Middle frontal gyrus (tissue), 1 donor: ENCODE measurements around the gene SAMD14.
A peak's percentile ranks its signal among the peaks of the same experiment; 100 is the strongest.

Source experiments
- DNase-seq: peaks from one replicate; pipeline ENCODE4 v3.0.0-alpha.2; 2015; ENCODE audit warnings: low spot score; ENCODE audit errors: extremely low spot score

The SAMD14 gene

GRCh38 chr17:50165466-50165865, 35.5 kb upstream of the SAMD14 start:
- DNase-seq = no peak

- DNase-seq = no peak
These were observed 35.1 kb upstream of the SAMD14 start for GRCh38 chr17:50165066-50165465.

- no peak for DNase-seq
These were observed 34.7 kb upstream of the SAMD14 start for GRCh38 chr17:50164697-50164988.

- DNase-seq = no peak
These were observed 34.1 kb upstream of the SAMD14 start for GRCh38 chr17:50163843-50164696.

- no peak for DNase-seq
These were observed 32.7 kb upstream of the SAMD14 start for GRCh38 chr17:50162466-50163254.

- no peak for DNase-seq
These were observed 31.9 kb upstream of the SAMD14 start for GRCh38 chr17:50161911-50162288.

DNA sequence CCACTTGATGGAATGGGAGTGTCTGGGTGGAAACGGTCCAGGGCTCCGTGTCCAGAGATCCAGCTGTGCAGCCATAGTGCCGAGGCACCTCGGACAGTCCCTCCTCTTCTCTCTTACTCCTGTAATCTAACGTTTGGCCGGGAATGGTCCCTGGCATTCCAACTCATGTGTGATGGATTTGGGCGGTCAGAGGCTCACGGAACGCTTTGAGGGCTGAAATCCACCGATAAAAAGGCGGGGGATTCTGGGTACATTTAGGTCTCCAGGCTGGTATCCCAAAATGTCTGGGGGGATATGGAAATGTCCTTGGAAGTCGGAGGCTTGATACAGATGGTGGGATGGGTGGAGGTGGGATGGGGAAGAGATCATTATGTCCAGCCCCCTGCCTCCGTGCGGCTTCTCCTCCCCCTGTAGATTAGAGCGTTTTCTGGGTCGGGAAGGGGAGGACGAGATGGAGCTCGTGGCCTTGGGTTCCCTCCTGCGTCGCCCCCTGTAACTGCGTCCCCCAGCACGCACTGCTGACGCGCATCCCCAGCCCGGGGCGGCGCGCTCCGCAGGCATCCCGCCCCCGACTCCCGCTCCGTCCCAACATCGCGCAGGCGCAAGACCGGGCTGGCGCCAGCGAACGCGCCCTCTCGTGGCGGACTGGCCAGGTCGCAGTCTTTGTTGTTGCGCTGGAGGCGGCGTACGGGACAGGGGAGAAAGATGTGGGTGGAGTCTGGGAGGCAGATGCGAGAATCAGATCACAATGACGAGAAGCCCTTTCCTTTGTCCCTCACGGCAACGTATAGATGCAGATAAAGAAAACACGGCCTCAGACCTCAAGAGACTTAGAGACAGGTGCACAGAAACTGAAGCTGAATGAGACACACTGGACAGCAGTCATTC, 31.3 kb upstream of the SAMD14 start:
- DNase-seq = peak; percentile 85

- DNase-seq = no peak
These were observed 27.9 kb upstream of the SAMD14 start for GRCh38 chr17:50157891-50158290.

GRCh38 chr17:50155115-50155819, 25.3 kb upstream of the SAMD14 start:
- DNase-seq = no peak

- DNase-seq = no peak
These were observed 24.6 kb upstream of the SAMD14 start for GRCh38 chr17:50154604-50155003.

DNA sequence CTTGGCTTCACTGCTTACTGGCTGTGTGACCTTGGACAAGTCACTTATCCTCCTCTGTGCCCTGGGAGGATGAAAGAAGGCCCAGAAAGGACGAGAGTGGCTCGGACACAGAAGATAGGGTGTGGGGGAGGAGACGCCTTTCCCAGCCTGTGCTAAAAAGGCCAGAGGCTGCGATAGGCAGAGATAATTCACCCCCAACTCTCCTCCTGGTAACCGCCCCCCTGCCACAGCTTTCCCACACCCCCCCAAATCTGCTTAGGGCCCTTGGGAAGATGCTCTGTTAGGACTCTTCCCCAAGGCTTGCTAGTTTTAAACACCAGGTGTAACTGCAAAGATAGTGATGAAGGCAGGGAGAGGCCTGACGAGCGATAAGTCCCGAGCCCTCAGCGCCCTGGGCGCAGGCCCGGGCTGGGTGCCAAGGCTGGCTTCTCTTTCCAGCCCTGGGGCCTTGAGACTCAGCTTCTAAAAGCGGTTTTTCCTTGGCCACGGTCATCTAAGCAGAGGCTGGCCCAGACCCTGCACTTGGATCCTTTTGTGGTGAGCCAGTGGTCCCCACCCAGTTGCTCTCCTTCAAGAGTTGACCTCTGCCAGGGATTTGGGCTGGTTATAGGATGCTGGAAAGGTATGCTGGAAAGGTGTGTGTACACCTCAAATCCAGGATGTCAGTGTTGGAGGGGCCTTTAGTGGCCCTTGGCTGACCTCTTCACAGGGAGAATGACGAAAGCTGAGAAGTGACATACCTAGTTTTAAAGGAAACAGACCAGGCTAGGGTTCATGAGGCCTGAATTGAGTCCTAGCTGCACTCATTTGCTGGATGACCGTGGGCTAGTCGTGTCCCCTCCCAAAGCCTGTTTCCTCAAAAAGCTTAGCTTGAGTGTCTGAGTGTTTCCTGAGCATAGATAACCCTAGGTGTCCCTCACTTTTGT, 24.0 kb upstream of the SAMD14 start:
- DNase-seq = no peak

DNA sequence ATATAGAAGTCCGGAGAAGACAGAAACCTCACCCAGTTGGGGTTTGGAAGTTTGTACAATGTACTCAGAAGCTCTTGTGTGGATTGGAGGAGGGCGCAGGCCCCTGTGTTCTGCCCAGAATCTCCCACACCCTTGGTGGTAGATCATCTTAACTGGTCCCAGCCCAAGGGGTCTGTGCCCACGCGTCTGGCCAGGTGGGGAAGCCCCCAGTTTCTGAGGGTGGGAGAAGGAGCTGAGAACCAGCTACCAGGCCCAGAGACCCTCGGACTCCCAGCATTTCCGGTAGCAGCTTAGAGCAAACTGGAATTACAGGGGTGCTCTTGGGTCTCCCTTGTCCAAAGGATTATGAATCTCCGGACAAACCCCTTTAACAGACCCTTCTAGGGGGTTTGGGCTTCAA, 22.8 kb upstream of the SAMD14 start:
- no peak for DNase-seq

DNA sequence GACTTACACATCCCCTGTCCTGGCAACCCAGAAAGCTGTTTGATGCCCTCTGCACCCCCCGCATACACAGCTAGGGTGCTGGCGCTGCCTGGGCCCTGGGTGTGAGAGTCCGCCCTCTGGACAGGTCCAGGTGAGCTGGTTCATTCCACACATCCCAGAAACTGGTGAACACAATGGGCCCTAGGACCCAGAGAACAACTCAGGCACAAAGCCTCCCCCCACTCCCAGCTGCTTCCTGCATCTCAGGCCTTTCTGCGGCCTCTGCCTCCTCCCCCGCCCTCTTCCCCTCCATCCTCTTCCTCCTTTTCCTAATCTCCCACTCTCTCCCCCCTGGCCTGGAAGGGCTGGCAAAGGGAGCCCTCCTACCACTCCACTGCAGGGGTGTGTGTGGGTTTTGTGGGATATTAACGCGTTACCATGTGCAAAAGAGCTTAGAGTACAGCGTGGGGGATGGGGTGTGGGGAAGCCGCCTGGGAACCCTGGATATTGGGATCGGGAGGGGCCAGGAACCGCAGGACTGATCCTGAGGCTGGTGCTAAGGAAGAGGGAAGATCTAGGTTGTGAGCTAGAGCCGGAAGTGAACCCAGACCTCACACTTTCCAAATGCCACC, 22.1 kb upstream of the SAMD14 start:
- peak; percentile 84 for DNase-seq

DNA sequence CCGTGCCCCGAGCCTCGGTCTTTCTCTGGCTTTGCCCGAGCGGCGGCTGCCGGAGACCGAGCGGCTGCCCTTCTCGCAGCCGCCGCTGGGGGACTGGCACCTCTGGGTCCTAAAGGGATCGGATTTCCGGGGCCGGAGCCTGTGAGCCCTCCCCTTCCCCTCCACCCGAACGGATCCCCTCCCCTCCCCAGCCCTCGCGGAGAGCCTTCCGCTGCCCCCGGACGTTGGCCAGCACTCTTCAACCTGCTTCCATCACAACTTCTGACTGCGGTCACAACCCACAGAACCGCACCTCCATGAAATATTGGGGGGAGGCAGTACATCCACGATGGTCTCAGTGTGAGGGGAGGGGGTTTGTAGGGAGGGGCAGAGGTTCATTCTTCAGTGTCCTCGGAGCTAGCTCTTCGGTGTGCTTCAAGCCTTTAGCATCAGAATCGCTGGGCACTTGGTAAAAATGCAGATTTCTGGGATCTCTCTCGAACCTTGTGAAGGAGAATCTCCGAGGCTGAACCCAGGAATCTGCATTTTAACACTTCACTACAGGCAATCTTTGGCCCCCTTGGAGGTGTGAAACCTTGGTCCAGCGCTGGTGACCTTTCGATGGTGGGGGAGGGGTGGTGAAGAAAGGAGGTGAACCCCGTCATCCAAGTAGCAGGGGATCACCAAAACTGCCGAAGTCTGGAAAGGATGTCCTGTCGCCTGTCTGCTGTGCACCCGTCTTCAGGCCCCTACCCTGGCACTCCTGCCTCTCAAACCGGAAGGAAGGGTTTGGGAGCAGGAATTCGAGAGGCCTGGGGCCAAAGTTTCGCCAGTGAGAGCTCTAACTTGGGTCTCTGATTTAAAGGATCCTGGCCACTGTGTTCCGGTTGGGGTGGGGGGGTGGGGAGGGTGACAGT, 21.3 kb upstream of the SAMD14 start:
- DNase-seq = peak; percentile 76

DNA sequence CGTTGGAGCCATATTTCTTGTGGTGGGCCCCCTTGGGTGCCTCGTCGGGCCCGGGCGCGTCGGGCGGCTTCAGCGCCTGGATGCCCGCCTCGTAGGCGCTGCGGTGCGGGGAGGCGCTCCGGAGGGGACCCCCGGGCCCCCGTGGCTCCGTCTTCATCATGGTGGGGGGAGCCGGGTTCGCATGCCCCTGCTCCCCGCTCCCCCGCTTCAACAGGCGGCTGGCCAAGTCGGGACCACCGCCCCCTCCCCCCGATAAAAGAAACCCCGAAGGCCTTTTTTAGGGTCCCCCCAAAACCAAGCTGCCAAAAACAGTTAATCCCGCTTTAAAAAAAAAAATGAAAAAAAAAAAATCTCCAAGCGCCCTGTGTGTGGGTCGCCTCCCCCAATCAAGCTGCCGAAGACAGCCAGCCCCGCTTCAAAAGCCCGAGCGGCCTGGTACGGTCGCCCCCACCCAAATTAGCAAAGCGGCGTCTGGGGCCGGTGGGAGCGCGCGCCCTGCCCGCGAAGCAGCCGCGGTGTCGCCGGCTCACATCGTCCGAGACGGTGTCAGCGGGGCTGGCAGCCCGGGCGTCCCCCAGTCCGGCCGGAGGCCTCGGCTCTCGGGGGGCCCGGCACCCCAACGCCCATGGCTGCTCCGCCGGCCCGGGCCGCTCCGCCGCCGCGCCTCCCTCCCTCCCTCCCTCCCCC, 20.5 kb upstream of the SAMD14 start, which contains the start of gene PPP1R9B:
PPP1R9B (minus strand) TSS at position 324 of the 687 bp plus-strand sequence; CDS start at position 160, 164 bp downstream.
- DNase-seq = no peak

DNA sequence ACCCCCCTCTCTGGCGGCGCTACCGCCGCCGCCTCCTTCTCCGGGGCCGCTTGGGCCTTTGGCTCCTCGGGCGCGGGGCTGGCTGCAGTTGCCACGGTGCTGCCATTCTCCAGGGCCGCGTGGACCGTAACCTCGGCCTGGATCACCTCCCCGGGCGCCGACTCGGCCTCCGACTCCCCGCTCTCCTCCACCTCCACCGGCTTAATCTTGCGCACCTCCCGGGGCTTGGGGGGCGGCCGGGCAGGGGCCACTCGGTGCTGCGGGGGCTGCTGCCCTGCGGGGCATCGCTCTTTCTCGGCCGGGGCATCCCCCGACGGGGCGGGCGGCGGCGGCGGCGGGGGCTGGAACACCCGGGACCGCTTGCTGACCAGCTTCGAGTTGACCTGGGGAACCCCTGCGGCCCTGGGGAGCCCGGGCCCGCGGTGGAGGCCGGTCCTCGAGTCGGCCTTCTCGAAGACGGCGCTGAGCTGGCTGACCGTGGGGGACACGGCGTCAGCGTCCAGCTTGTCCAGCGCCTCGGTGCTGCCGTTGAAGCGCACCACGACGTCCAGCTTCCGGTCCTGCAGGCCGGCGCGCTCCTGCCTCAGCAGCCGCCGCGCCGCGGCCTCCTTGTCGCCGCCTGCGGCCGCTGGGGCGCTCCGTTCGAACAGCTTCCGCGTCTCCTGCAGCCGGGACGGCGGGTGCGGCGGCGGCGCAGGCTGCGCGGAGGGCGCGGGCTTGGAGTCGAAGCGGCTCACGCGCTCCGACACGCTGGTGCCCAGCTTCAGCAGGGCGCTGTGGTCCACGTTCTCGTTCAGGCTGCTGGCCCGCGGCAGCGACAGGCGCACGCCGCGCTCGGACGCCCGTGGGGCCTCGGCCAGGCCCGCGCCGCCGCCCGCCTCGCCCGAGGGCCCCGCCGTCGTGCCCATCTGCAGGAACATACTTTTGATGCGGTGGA, 19.7 kb upstream of the SAMD14 start:
- DNase-seq = no peak

- DNase-seq = no peak
These were observed 19.1 kb upstream of the SAMD14 start for GRCh38 chr17:50149091-50149416.
